Central memory CD4-positive, alpha-beta T cell (primary cell): ENCODE data around the gene EEF1AKMT2.
A peak's percentile ranks its signal among the peaks of the same experiment; 100 is the strongest.

Source experiments
- DNase-seq: peaks from one replicate; pipeline ENCODE4 v3.0.0; 2022

Gene EEF1AKMT2

GRCh38 chr10:124717911-124718741, 73.6 kb downstream of the EEF1AKMT2 start:
- peak; percentile 89 for DNase-seq

GRCh38 chr10:124717041-124717757, 74.5 kb downstream of the EEF1AKMT2 start:
- DNase-seq = no peak

GRCh38 chr10:124716369-124716768, 75.3 kb downstream of the EEF1AKMT2 start:
- no peak for DNase-seq

GRCh38 chr10:124715439-124715838, 76.2 kb downstream of the EEF1AKMT2 start:
- DNase-seq = no peak

GRCh38 chr10:124713679-124714255, 77.9 kb downstream of the EEF1AKMT2 start:
- DNase-seq = no peak

GRCh38 chr10:124712704-124713407, 78.8 kb downstream of the EEF1AKMT2 start:
- no peak for DNase-seq

- no peak for DNase-seq
Measured at GRCh38 chr10:124711145-124711544, 80.5 kb downstream of the EEF1AKMT2 start.

- DNase-seq = no peak
Measured at GRCh38 chr10:124710266-124710881, 81.3 kb downstream of the EEF1AKMT2 start.

- no peak for DNase-seq
Measured at GRCh38 chr10:124709861-124710260, 81.8 kb downstream of the EEF1AKMT2 start.

- no peak for DNase-seq
Measured at GRCh38 chr10:124708922-124709520, 82.7 kb downstream of the EEF1AKMT2 start.

GRCh38 chr10:124708246-124708779, 83.4 kb downstream of the EEF1AKMT2 start:
- no peak for DNase-seq
